ENCODE results near the gene C16orf96.

Gene C16orf96

GRCh38 chr16:4624015-4624826 lies 68.1 kb downstream of the C16orf96 start, which contains the start of gene MGRN1:
Gene MGRN1, plus strand, starts transcription at chr16:4624826. Its CDS starts 135 bp downstream, at chr16:4624961.
- DNase-seq = no peak

DNA sequence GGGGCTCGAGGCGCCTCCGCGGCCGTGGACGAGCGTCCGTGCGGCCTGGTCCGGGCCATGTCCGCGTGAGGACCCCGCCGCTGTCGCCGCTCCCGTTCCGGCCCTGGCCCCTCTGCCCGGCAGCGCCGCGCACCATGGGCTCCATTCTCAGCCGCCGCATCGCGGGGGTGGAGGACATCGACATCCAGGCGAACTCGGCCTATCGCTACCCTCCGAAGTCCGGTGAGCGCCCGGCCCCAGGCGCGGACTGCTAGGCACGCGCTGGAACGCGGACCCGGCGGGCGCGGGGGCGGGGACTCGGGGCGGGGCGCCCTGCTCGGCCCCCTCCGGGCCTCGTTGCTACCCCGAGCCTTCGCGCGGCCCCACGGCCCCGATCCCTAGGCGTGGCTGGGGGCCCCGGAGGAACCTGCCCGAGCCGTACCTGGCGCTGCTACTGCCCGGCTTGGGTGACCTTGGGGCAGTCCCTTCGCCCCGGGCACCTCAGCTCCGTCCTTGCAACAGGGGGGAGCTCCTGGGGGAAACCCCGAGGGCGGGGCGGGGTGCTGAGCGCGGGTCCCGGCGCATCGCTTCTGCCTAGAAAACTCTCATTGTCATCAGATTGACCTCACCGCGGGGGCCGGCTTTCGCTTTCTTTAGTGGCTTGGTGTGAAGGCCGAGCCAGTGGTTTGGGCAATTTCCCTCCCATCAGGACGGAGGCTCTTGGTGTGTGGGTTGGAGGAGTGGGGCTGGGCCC lies 68.9 kb downstream of the C16orf96 start:
- DNase-seq = no peak

GRCh38 chr16:4625560-4626159 lies 69.5 kb downstream of the C16orf96 start:
- DNase-seq = no peak

GRCh38 chr16:4626396-4626795 lies 70.3 kb downstream of the C16orf96 start:
- no peak for DNase-seq

GRCh38 chr16:4628283-4628682 lies 72.1 kb downstream of the C16orf96 start:
- no peak for DNase-seq

GRCh38 chr16:4631444-4631843 lies 75.3 kb downstream of the C16orf96 start:
- no peak for DNase-seq

GRCh38 chr16:4633910-4634635 lies 77.9 kb downstream of the C16orf96 start:
- DNase-seq = no peak

- DNase-seq = no peak
These were observed 78.6 kb downstream of the C16orf96 start for GRCh38 chr16:4634768-4635167.

GRCh38 chr16:4636196-4636595 lies 80.1 kb downstream of the C16orf96 start:
- DNase-seq = no peak

GRCh38 chr16:4637501-4638166 lies 81.5 kb downstream of the C16orf96 start:
- no peak for DNase-seq

GRCh38 chr16:4639899-4640509 lies 83.9 kb downstream of the C16orf96 start:
- no peak for DNase-seq

DNA sequence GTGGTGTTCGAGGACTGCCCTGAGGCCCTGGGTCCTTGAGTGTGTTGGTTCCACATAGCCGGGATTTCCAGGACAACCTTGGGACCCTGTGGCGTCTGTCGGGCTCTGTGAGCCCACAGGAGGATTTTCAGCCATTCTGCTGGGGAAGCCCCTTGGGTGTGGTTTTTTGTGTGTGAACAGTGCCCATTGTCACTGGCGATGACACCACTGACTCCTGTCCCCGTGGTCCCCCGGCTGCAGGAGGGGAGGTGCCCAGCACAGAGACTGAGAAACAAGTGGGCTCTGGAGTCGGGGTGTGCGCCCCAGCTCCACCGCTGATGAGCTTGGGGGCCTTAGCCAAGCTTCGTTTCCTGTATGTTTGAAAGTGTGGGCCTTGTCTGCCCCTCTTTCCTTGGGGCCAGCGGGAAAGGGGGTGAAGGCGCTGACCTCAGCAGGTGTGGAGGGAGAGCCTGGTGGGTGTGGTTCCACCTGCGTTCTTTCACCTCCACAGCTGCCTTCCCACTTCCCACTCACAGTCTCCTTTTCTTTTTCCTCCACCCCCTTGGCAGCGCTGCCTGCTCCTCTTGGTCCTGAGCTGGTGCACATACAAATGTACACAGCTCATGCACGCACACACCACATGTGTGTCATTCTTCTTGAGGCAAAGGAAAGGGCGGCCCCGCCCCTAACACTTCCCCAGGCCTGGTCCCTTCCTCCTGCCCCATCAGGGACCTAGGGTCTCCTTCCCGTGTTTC lies 84.6 kb downstream of the C16orf96 start:
- no peak for DNase-seq

DNA sequence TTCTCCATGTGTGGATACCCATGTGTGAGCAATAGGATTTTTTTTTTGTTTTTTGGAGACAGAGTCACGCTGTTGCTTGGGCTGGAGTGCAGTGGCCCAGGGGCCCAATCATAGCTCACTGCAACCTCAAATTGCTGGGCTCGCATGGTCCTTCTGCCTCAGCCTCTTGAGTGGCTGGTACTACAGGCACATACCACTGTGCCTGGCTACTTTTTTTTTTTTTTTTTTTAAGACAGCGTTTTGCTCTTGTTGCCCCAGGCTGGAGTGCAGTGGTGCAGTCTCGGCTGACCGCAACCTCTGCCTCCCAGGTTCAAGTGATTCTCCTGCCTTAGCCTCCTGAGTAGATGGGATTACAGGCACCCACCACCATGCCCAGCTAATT lies 85.2 kb downstream of the C16orf96 start:
- DNase-seq = no peak

- DNase-seq = no peak
These were observed 85.8 kb downstream of the C16orf96 start for GRCh38 chr16:4641895-4642294.

DNA sequence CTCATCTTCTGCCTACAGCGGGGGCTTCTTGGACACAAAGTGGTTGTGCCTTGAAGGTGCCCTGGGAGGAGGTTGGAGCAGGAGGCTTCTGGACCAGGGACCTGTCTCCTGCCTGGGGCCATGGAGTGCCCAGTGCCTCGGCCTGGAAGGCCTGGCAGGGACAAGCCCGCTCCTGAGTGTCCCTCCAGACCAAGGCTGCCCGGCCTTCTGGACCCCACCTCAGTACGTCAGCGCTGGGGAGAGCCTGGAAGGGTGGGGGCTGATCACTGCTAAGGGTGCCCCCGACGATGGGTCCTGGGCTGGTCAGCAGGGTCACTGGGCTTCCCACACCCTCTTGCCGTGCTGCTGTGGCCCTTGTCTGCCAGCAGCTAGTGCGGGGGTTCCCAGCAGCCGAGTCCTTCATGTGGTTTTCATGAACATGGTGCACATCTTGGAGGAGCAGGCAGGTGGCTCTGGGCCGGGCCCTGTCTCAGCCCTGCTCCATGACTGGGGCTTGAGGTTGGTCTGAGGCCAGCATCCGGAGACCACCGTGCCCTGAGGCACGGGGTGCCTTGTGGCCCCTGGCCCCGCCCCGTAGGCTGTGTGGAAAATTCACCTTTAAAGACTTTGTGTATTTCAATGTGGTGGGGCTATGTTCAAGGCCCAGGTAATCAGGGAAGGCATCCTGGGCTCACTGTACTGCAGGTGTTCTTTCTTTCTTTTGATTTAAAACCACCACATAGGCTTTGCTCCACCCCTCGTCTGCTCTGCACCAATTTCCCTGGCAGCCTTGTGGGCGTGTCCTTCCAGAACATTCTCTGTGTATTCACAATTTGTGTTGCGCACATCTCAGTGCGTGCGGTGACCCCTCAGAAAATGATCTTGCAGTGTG lies 90.9 kb downstream of the C16orf96 start:
- DNase-seq = no peak

DNA sequence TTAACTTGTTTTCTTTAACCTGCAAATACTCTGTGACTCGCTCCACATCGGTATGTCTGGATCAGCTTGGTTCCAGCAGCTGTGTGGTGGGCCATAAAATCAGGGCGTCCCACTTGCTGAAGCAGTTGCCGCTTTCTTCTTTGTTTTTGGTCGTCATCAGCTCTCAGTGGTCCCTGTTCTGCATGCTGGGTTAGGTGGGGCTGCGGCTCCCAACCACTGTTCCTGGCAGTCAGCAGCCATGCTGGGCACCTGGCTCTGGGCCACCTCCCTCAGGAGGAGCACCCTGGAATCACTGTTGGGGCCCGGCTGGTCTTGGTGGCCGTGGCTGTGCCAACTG lies 91.5 kb downstream of the C16orf96 start:
- DNase-seq = no peak

DNA sequence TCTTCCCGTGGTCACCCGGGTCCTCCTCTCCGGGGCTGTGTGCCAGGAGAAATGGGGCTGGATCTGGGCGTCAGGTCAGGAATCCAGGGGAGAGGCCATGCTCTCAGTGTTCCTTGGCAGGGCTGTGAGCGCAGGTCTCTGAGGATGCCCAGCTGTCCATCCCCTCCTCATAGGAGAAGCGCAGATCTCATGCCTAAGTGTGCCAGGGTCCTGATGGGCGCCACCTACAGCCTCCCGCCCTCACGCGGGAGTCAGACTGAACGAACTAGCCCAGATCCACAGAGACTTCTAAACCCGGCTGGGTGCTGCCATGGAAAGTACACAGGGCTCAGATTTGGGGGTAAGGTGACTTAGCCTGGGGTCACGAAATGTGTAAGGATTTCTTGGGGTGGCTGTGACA lies 92.8 kb downstream of the C16orf96 start:
- no peak for DNase-seq

DNA sequence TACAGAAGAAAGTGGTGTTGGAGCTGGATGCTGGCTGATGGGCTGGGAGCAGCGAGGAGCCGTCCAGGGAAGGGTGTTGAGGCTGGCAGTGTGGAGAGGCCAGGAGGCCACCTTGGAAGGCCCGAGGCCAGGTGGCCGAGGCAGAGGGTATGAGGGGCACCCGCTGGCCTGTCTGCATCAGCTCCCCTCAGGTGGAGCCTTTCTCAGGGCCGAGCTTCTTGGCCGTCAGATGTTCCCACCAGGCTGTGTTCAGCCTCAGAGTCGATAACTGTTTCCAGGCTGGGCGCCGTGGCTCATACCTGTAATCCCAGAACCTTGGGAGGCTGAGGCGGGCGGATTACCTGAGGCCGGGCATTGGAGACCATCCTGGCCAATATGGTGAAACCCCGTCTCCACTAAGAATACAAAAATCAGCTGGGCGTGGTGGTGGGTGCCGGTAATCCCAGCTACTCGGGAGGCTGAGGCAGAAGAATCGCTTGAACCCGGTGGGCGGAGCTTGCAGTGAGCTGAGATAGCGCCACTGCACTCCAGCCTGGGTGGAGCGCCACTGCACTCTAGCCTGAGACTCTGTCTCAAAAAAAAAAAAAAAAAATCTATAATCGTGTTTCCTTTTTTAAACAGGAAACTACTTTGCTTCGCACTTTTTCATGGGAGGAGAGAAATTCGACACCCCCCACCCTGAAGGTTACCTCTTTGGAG lies 93.8 kb downstream of the C16orf96 start:
- DNase-seq = no peak
